ENCODE results near the gene GRIK4. TPM values are rescaled to one million over a fixed set of nuclear protein-coding genes. Genes with fewer than 3 reads are reported as not detected.

Gene GRIK4
- total RNA-seq, 2 donors from 2014 or later = 0.05 to 1.7 TPM

GRCh38 chr11:120471131-120471530, 40.4 kb upstream of the GRIK4 start:
- Histone ChIP-seq H3K4me3 (no peak overlapping the region), H3K9me3 (no peaks in the 10 kb centered on the region), H3K4me1 (replicated peaks) (no peaks in the 10 kb centered on the region), H3K27ac (no peak overlapping the region), H3K27me3 (replicated peaks; ENCODE audit: insufficient read depth) (no peaks in the 10 kb centered on the region), H3K36me3 (peaks cover 0 to 9% of the 10 kb centered on the region in 2 donors)
- TF ChIP-seq CTCF (IDR thresholded peaks at IDR 0.05) = no peak
- TF ChIP-seq POLR2AphosphoS5 (IDR thresholded peaks at IDR 0.05) = no peak
- TF ChIP-seq POLR2A (IDR thresholded peaks at IDR 0.05) = no peak
- intact Hi-C loops (cut with DNase I) = no loop called here
- WGBS = 92% methylated on average over 1 of the region's 1 CpG
- no peak for DNase-seq (ENCODE audit: low spot score)

- intact Hi-C loops (cut with DNase I) = no loop called here
- Histone ChIP-seq H3K36me3 (peaks cover 0 to 10% of the 10 kb centered on the region in 2 donors), H3K4me1 (replicated peaks) (no peaks in the 10 kb centered on the region), H3K4me3 (no peak overlapping the region), H3K27me3 (replicated peaks; ENCODE audit: insufficient read depth) (no peaks in the 10 kb centered on the region), H3K27ac (no peak overlapping the region), H3K9me3 (no peaks in the 10 kb centered on the region)
- WGBS = 94% methylated on average over 3 of the region's 3 CpGs
- no peak for DNase-seq (ENCODE audit: low spot score)
- TF ChIP-seq POLR2AphosphoS5 (IDR thresholded peaks at IDR 0.05) (no peak), POLR2A (IDR thresholded peaks at IDR 0.05) (no peak), CTCF (IDR thresholded peaks at IDR 0.05) (no peak)
Observed at GRCh38 chr11:120471994-120472393, 39.6 kb upstream of the GRIK4 start.

- H3K36me3 ChIP-seq = peaks cover 0 to 10% of the 10 kb centered on the region in 2 donors
- intact Hi-C loops (cut with DNase I) = no loop called here
Observed at GRCh38 chr11:120473503-120473902, 38.0 kb upstream of the GRIK4 start.

GRCh38 chr11:120482149-120482548, 29.4 kb upstream of the GRIK4 start:
- Histone ChIP-seq H3K27me3 (replicated peaks; ENCODE audit: insufficient read depth) (no peaks in the 10 kb centered on the region), H3K4me1 (replicated peaks) (no peaks in the 10 kb centered on the region), H3K4me3 (no peak overlapping the region), H3K27ac (no peak overlapping the region), H3K9me3 (no peaks in the 10 kb centered on the region), H3K36me3 (peaks cover 5 to 6% of the 10 kb centered on the region in 2 donors)
- WGBS = 91% methylated on average over 6 of the region's 6 CpGs
- DNase-seq (ENCODE audit: low spot score) = no peak
- TF ChIP-seq POLR2A (IDR thresholded peaks at IDR 0.05) (no peak), POLR2AphosphoS5 (IDR thresholded peaks at IDR 0.05) (no peak), CTCF (IDR thresholded peaks at IDR 0.05) (no peak)
- intact Hi-C loops (cut with DNase I) = no loop called here

More at GRCh38 chr11:120473503-120473902, 38.0 kb upstream of the GRIK4 start:
- Histone ChIP-seq H3K4me3 (no peak overlapping the region), H3K27ac (no peak overlapping the region), H3K27me3 (replicated peaks; ENCODE audit: insufficient read depth) (no peaks in the 10 kb centered on the region), H3K9me3 (no peaks in the 10 kb centered on the region), H3K4me1 (replicated peaks) (no peaks in the 10 kb centered on the region)
- WGBS = 78% methylated on average over 3 of the region's 3 CpGs
- DNase-seq (ENCODE audit: low spot score) = no peak
- TF ChIP-seq POLR2AphosphoS5 (IDR thresholded peaks at IDR 0.05) (no peak), POLR2A (IDR thresholded peaks at IDR 0.05) (no peak), CTCF (IDR thresholded peaks at IDR 0.05) (no peak)

- intact Hi-C loops (cut with DNase I) = no loop called here
- DNase-seq (ENCODE audit: low spot score) = no peak
- WGBS = 76% methylated on average over 3 of the region's 3 CpGs
- TF ChIP-seq POLR2AphosphoS5 (IDR thresholded peaks at IDR 0.05) = no peak
- no peak for TF ChIP-seq CTCF (IDR thresholded peaks at IDR 0.05)
- TF ChIP-seq POLR2A (IDR thresholded peaks at IDR 0.05) = no peak
- Histone ChIP-seq H3K36me3 (peaks cover 5 to 6% of the 10 kb centered on the region in 2 donors), H3K4me1 (replicated peaks) (no peaks in the 10 kb centered on the region), H3K4me3 (no peak overlapping the region), H3K9me3 (no peaks in the 10 kb centered on the region), H3K27me3 (replicated peaks; ENCODE audit: insufficient read depth) (no peaks in the 10 kb centered on the region), H3K27ac (no peak overlapping the region)
Observed at GRCh38 chr11:120484722-120485121, 26.8 kb upstream of the GRIK4 start.
